Smooth muscle cell (in vitro differentiated cells): ENCODE measurements around the gene NTN3. TPM values are rescaled to one million over a fixed set of nuclear protein-coding genes. Genes with fewer than 3 reads are reported as not detected.

Experiments used
- DNase-seq: peaks from one replicate; lab custom pipeline; 2025; ENCODE audit not compliant: unreplicated experiment; lab: John Stamatoyannopoulos, UW
- H2AFZ ChIP-seq: fragments of 200-600 bp; sonication (generic); 2 replicates; pipeline ENCODE4 v1.6.0; 2016; ENCODE audit warnings: antibody characterized with exemption, low read depth, mild to moderate bottlenecking
- H3F3A ChIP-seq: fragments of 200-600 bp; sonication (generic); 2 replicates; pipeline ENCODE4 v1.6.0; 2017; ENCODE audit warnings: antibody characterized with exemption, low read depth
- H3K27ac ChIP-seq: fragments of 200-600 bp; sonication (generic); 2 replicates; pipeline ENCODE4 v1.5.1; 2016; ENCODE audit warnings: low read depth, mild to moderate bottlenecking
- H3K27me3 ChIP-seq: fragments of 200-600 bp; sonication (generic); 2 replicates; pipeline ENCODE4 v1.6.1; 2016; ENCODE audit warnings: low read depth, mild to moderate bottlenecking
- H3K36me3 ChIP-seq: fragments of 200-600 bp; sonication (generic); 2 replicates; pipeline ENCODE4 v1.5.1; 2016; ENCODE audit warnings: low read depth
- H3K4me1 ChIP-seq: fragments of 200-600 bp; sonication (generic); 2 replicates; pipeline ENCODE4 v1.5.1; 2016; ENCODE audit warnings: low read depth
- H3K4me2 ChIP-seq: fragments of 200-600 bp; sonication (generic); 2 replicates; pipeline ENCODE4 v1.6.0; 2016; ENCODE audit warnings: mild to moderate bottlenecking
- H3K4me3 ChIP-seq: fragments of 200-600 bp; sonication (generic); 2 replicates; pipeline ENCODE4 v1.5.1; 2016; ENCODE audit warnings: mild to moderate bottlenecking
- H3K79me2 ChIP-seq: fragments of 200-600 bp; sonication (generic); 2 replicates; pipeline ENCODE4 v1.6.0; 2016; ENCODE audit warnings: low read depth, mild to moderate bottlenecking
- H3K9ac ChIP-seq: fragments of 200-600 bp; sonication (generic); 2 replicates; pipeline ENCODE4 v1.6.0; 2016; ENCODE audit warnings: low read depth
- H3K9me3 ChIP-seq: fragments of 200-600 bp; sonication (generic); replicated peaks from 2 replicates; pipeline ENCODE4 v1.5.1; 2016; ENCODE audit warnings: low read depth
- H4K20me1 ChIP-seq: fragments of 200-600 bp; sonication (generic); 2 replicates; pipeline ENCODE4 v1.6.0; 2016; ENCODE audit warnings: low read depth
- CTCF ChIP-seq: fragments of 200-600 bp; sonication (generic); IDR thresholded peaks from 2 replicates; pipeline ENCODE4 v1.5.1; 2017; ENCODE audit warnings: borderline replicate concordance, mild to moderate bottlenecking, antibody characterized with exemption; ENCODE audit not compliant: insufficient read depth, poor library complexity, severe bottlenecking
- WGBS: methylation state at CpG from one replicate; pipeline ENCODE4 v1.1.7; 2016; ENCODE audit warnings: low lambda C conversion rate; 5-methylcytosine and 5-hydroxymethylcytosine counted together
- polyA plus RNA-seq: library from polyadenylated mRNA; unstranded; fragments of >200 nt; fragmentation: Nextera tagmentation; extraction: Ambion mirVana; gene quantifications from 2 replicates; pipeline ENCODE4 v1.2.1, GENCODE V29; 2016
- total RNA-seq: library from RNA; depleted of rRNA; stranded (reverse); fragments of >200 nt; gene quantifications from 2 replicates; pipeline ENCODE4 v1.2.3, GENCODE V29; 2014

NTN3 gene
- total and polyA plus RNA-seq, 2 experiments from 2014 or later: 0.23 to 5.2 TPM

GRCh38 chr16:2500918-2501750, 30.0 kb downstream of the NTN3 start:
- Histone ChIP-seq H3K4me3 (peak overlapping the region; percentile 42), H3F3A (peaks cover 5% of the 10 kb centered on the region), H3K36me3 (no peaks in the 10 kb centered on the region), H3K79me2 (no peaks in the 10 kb centered on the region), H3K27ac (no peak overlapping the region), H2AFZ (no peak overlapping the region), H3K4me2 (peak overlapping the region; percentile 81), H3K4me1 (no peaks in the 10 kb centered on the region), H3K27me3 (no peaks in the 10 kb centered on the region), H3K9ac (no peak overlapping the region), H4K20me1 (no peaks in the 10 kb centered on the region), H3K9me3 (no peaks in the 10 kb centered on the region)
- peak; percentile 83 for DNase-seq
- TF ChIP-seq CTCF: peak; percentile 99
- 46% methylated on average over 20 of the region's 23 CpGs for WGBS

GRCh38 chr16:2501946-2502895, 31.1 kb downstream of the NTN3 start:
- no peaks in the 10 kb centered on the region for H3K36me3 ChIP-seq
- no peak overlapping the region for H2AFZ ChIP-seq
- no peak for DNase-seq
- H3K27me3 ChIP-seq: no peaks in the 10 kb centered on the region
- H4K20me1 ChIP-seq: no peaks in the 10 kb centered on the region
- H3K27ac ChIP-seq: peak overlapping the region; percentile 52
- 84% methylated on average over 18 of the region's 18 CpGs for WGBS
- peak overlapping the region; percentile 72 for H3K4me2 ChIP-seq
- no peaks in the 10 kb centered on the region for H3K79me2 ChIP-seq
- no peaks in the 10 kb centered on the region for H3K9me3 ChIP-seq
- H3F3A ChIP-seq: peaks cover 5% of the 10 kb centered on the region
- no peak overlapping the region for H3K4me3 ChIP-seq
- no peak overlapping the region for H3K9ac ChIP-seq
- no peak for TF ChIP-seq CTCF
- no peaks in the 10 kb centered on the region for H3K4me1 ChIP-seq

GRCh38 chr16:2505695-2506094, 34.6 kb downstream of the NTN3 start:
- Histone ChIP-seq H3K9ac (no peak overlapping the region), H3F3A (peaks cover 5% of the 10 kb centered on the region), H3K79me2 (no peaks in the 10 kb centered on the region), H3K27ac (no peak overlapping the region), H3K4me2 (no peak overlapping the region), H3K4me3 (no peak overlapping the region), H3K4me1 (no peaks in the 10 kb centered on the region), H2AFZ (no peak overlapping the region), H4K20me1 (no peaks in the 10 kb centered on the region), H3K9me3 (no peaks in the 10 kb centered on the region), H3K36me3 (no peaks in the 10 kb centered on the region), H3K27me3 (no peaks in the 10 kb centered on the region)
- DNase-seq: no peak
- TF ChIP-seq CTCF: no peak
- 89% methylated on average over 14 of the region's 14 CpGs for WGBS
